C4-2B (cell line): ENCODE results near the gene RSRC1.

ENCODE experiments used
- CTCF ChIP-seq: fragments of 450-650 bp; conservative IDR thresholded peaks from 2 replicates; pipeline ENCODE4 v1.5.1; 2017; ENCODE audit warnings: mild to moderate bottlenecking
- ZFX ChIP-seq: fragments of 450-650 bp; IDR thresholded peaks from 2 replicates; pipeline ENCODE4 v1.6.1; 2017

- TF ChIP-seq CTCF, result no peak
- TF ChIP-seq ZFX, result no peak
Observed at GRCh38 chr3:158350971-158351370, 241.1 kb downstream of the RSRC1 start.
